Measurements from ENCODE around the gene UBAC2.
"Not testable (repeated sequence)": the region's sequence is repeated elsewhere in the genome, so short reads cannot be mapped to it uniquely, and the experiment has no call there.

- TF ChIP-seq CTCF, POLR2A (IDR thresholded peaks at IDR 0.05): not testable (repeated sequence)
Observed at GRCh38 chr13:99230588-99230987, 29.9 kb downstream of the UBAC2 start.

All from uterus (tissue), 2 donors.